GM12878 (cell line): ENCODE data around the gene ITGAV. TPM values are rescaled to one million over a fixed set of nuclear protein-coding genes. Genes with fewer than 3 reads are reported as not detected.

Experiments used
- ATAC-seq: fragments of 200-7000 bp; cut with Tn5 transposase; 3 replicates; pipeline ENCODE4 v1.9.1; 2020; ENCODE audit warnings: mild to moderate bottlenecking, moderate library complexity
- BruUV-seq: library from RNA; stranded (reverse); fragments of 400-500 nt; replicated peaks from 2 replicates; lab custom pipeline; 2021; lab: Mats Ljungman, UMichigan
- CTCF ChIA-PET: fragments of 300-600 bp; sonication (Branson Sonifier 250); formaldehyde crosslinking; extraction: SDS; loops from one replicate; lab custom pipeline; 2021; ENCODE audit warnings: inconsistent platforms; lab: Yijun Ruan, JAX
- POLR2A ChIA-PET: fragments of 350-600 bp; formaldehyde crosslinking; extraction: SDS; loops from one replicate; lab custom pipeline; 2021; ENCODE audit warnings: inconsistent platforms; lab: Charles Lee
- RAD21 ChIA-PET: fragments of 300-600 bp; sonication (Branson Sonifier 250); formaldehyde crosslinking; loops from one replicate; lab custom pipeline; 2023; ENCODE audit warnings: antibody characterized with exemption; ENCODE audit not compliant: unreplicated experiment; lab: Charles Lee
- SMC1A ChIA-PET: fragments of 300-600 bp; sonication (Branson Sonifier 250); formaldehyde crosslinking; loops from one replicate; lab custom pipeline; 2023; ENCODE audit not compliant: unreplicated experiment, uncharacterized antibody; lab: Charles Lee
- DNase-seq: peaks from one replicate; pipeline ENCODE4 v3.0.0-alpha.2; 2011; ENCODE audit warnings: low read depth, low spot score
- FAIRE-seq: peaks from 3 replicates; lab custom pipeline; 2011; peaks lifted over from hg19 to GRCh38; lab: Jason Lieb, UNC
- H2AFZ ChIP-seq: 2 replicates; pipeline ENCODE4 v1.6.0; 2011; ENCODE audit warnings: low read depth, low read length, control low read depth; ENCODE audit not compliant: control insufficient read depth
- H3K27ac ChIP-seq: 2 replicates; pipeline ENCODE4 v1.5.1; 2011; ENCODE audit warnings: control low read depth; ENCODE audit not compliant: control insufficient read depth, insufficient read depth
- H3K27me3 ChIP-seq, 2 experiments: replicated peaks in 1 of 2; 2 replicates each; pipeline versions ENCODE4 v1.6.0 to v1.6.1; 2011; ENCODE audit warnings: low read length in 1 of 2; ENCODE audit not compliant: control insufficient read depth in 2 of 2, insufficient read depth in 2 of 2
- H3K36me3 ChIP-seq, 2 experiments: 2 replicates each; pipeline ENCODE4 v1.5.1; 2011; ENCODE audit warnings: low read length in 1 of 2; ENCODE audit not compliant: control insufficient read depth in 2 of 2, insufficient read depth in 2 of 2
- H3K4me1 ChIP-seq: 2 replicates; pipeline ENCODE4 v1.6.1; 2011; ENCODE audit warnings: mild to moderate bottlenecking, low read length, moderate library complexity, mixed read lengths; ENCODE audit not compliant: control insufficient read depth, insufficient read depth
- H3K4me2 ChIP-seq: 2 replicates; pipeline ENCODE4 v1.6.0; 2011; ENCODE audit warnings: control low read depth; ENCODE audit not compliant: control insufficient read depth, insufficient read depth
- H3K4me3 ChIP-seq: fragments of 200-600 bp; sonication (generic); 2 replicates; pipeline ENCODE4 v1.5.1; 2016
- H3K79me2 ChIP-seq: 2 replicates; pipeline ENCODE4 v1.6.0; 2011; ENCODE audit warnings: low read length; ENCODE audit not compliant: control insufficient read depth, insufficient read depth
- H3K9ac ChIP-seq: 2 replicates; pipeline ENCODE4 v1.8.0; 2011; ENCODE audit warnings: low read length, control low read depth, mixed read lengths; ENCODE audit not compliant: control insufficient read depth, insufficient read depth
- H3K9me3 ChIP-seq: replicated peaks from 3 replicates; pipeline ENCODE4 v1.5.1; 2011; ENCODE audit warnings: mild to moderate bottlenecking, low read length; ENCODE audit not compliant: control insufficient read depth, insufficient read depth
- H4K20me1 ChIP-seq: 2 replicates; pipeline ENCODE4 v1.6.0; 2011; ENCODE audit not compliant: control insufficient read depth, insufficient read depth
- CBX5 ChIP-seq: sonication (generic); IDR thresholded peaks from 2 replicates; pipeline ENCODE4 v1.6.1; 2016; ENCODE audit warnings: low read depth, moderate library complexity, mild to moderate bottlenecking, inconsistent platforms
- CREB1 ChIP-seq: IDR thresholded peaks from 2 replicates; pipeline ENCODE4 v1.6.1; 2012; ENCODE audit warnings: low read depth, mild to moderate bottlenecking, inconsistent platforms
- JUND ChIP-seq: IDR thresholded peaks from 2 replicates; pipeline ENCODE4 v1.6.1; 2012; ENCODE audit warnings: low read depth, mild to moderate bottlenecking, low read length, improper control_type of control experiment, moderate library complexity
- MLLT1 ChIP-seq: fragments of 450-650 bp; IDR thresholded peaks from 2 replicates; pipeline ENCODE4 v1.6.1; 2016; ENCODE audit warnings: mild to moderate bottlenecking
- MTA3 ChIP-seq: IDR thresholded peaks from 2 replicates; pipeline ENCODE4 v1.6.1; 2012; ENCODE audit warnings: low read length, inconsistent platforms, borderline replicate concordance
- POU2F2 ChIP-seq: IDR thresholded peaks from 3 replicates; pipeline ENCODE4 v1.6.1; 2011; ENCODE audit warnings: low read depth, mild to moderate bottlenecking, low read length, borderline replicate concordance
- TARDBP ChIP-seq: IDR thresholded peaks from 2 replicates; pipeline ENCODE4 v1.6.1; 2016; ENCODE audit warnings: borderline replicate concordance
- ZNF622 ChIP-seq: fragments of 450-650 bp; IDR thresholded peaks from 2 replicates; pipeline ENCODE4 v1.6.1; 2017; ENCODE audit warnings: mild to moderate bottlenecking, inconsistent platforms
- ZSCAN29 ChIP-seq: fragments of 450-650 bp; IDR thresholded peaks from 2 replicates; pipeline ENCODE4 v1.6.1; 2017; ENCODE audit warnings: mild to moderate bottlenecking, moderate library complexity
- WGBS: methylation state at CpG from one replicate; pipeline ENCODE4 v1.1.6; 2016; ENCODE audit warnings: low lambda C conversion rate; ENCODE audit not compliant: insufficient replicate concordance, insufficient coverage; ENCODE audit errors: missing lambda C conversion rate; 5-methylcytosine and 5-hydroxymethylcytosine counted together
- in situ Hi-C: fragments of 300-500 bp; cut with MboI; formaldehyde crosslinking; loops from 9 replicates; pipeline ENCODE4 v1.14.3; 2018; ENCODE audit warnings: mixed read lengths
- intact Hi-C: fragments of 100-400 bp; cut with micrococcal nuclease; formaldehyde crosslinking; loops from one replicate; pipeline ENCODE4 v1.14.2; 2022; ENCODE audit not compliant: unreplicated experiment
- polyA plus RNA-seq, 11 experiments: library from polyadenylated mRNA; depleted of rRNA in 4 of 11; unstranded in 6 of 11; stranded (reverse) in 5 of 11; fragments of >200 nt; fragmentation: Nextera tagmentation in 4 of 11; fragmentation: Illumina TruSeq in 1 of 11; extraction: Ambion mirVana in 4 of 11; extraction: Trizol in 1 of 11; gene quantifications; 1 replicate in 1 of 11; 2 replicates in 10 of 11; pipeline versions ENCODE4 v1.2.1 to v1.2.3, GENCODE V29; 2011 to 2016; ENCODE audit warnings: inconsistent platforms in 2 of 11, missing spikeins in 2 of 11, low read depth in 1 of 11
- total RNA-seq, 4 experiments: library from RNA; depleted of rRNA in 3 of 4; stranded (reverse); fragments of >200 nt in 3 of 4; fragmentation: Illumina TruSeq in 1 of 4; extraction: Trizol in 1 of 4; gene quantifications; 2 replicates each; pipeline versions ENCODE4 v1.2.1 to v1.2.3, GENCODE V29; 2013 to 2021

Gene ITGAV
- total and polyA plus RNA-seq, 10 of the 15 experiments (the other 5 are each of a cell fraction or from before 2014, with no cell fraction given): 2.1 to 10.8 (median 6.1) TPM

- in situ Hi-C loops (no loop called here), intact Hi-C loops (no loop called here)
- Histone ChIP-seq H3K27me3 (no peaks in the 10 kb centered on the region), H3K4me3 (no peak overlapping the region), H3K79me2 (no peaks in the 10 kb centered on the region), H3K4me2 (no peak overlapping the region), H3K27ac (no peak overlapping the region), H3K9me3 (no peaks in the 10 kb centered on the region), H2AFZ (no peak overlapping the region), H3K4me1 (no peaks in the 10 kb centered on the region), H3K36me3 (no peaks in the 10 kb centered on the region), H4K20me1 (no peaks in the 10 kb centered on the region), H3K9ac (no peak overlapping the region)
- CTCF ChIA-PET: interaction anchor here (0.6 to 0.9 kb wide), 2 partner anchors 37 to 181 kb away, joined by 3 to 5 read pairs; no protein-coding TSS in a partner anchor
- no peak for FAIRE-seq
- no peak for ATAC-seq
- SMC1A ChIA-PET: interaction anchor here (1.2 kb wide), 1 partner anchor 37 kb away, joined by 3 read pairs; no protein-coding TSS in a partner anchor
- POLR2A ChIA-PET: no interaction called here
- WGBS: 50% methylated on average over 4 of the region's 4 CpGs
- DNase-seq: no peak
- TF ChIP-seq MTA3 (no peak), CBX5 (no peak), ZSCAN29 (no peak), POU2F2 (no peak)
- BruUV-seq: no TSS peak
- RAD21 ChIA-PET: no interaction called here
These were observed 48.9 kb upstream of the ITGAV start for GRCh38 chr2:186540941-186541340.

- ATAC-seq (no peak), FAIRE-seq (no peak), DNase-seq (no peak)
- Histone ChIP-seq H3K36me3 (no peaks in the 10 kb centered on the region), H3K27ac (no peak overlapping the region), H3K9ac (no peak overlapping the region), H2AFZ (no peak overlapping the region), H3K9me3 (no peaks in the 10 kb centered on the region), H3K79me2 (no peaks in the 10 kb centered on the region), H3K4me2 (no peak overlapping the region), H3K27me3 (no peaks in the 10 kb centered on the region), H3K4me1 (no peaks in the 10 kb centered on the region), H3K4me3 (no peak overlapping the region), H4K20me1 (no peaks in the 10 kb centered on the region)
- POLR2A ChIA-PET: no interaction called here
- in situ Hi-C loops: no loop called here
- TF ChIP-seq CREB1 (no peak), MLLT1 (no peak), ZNF622 (no peak), TARDBP (no peak), JUND (no peak)
- intact Hi-C loops: no loop called here
- CTCF ChIA-PET: interaction anchor here (0.9 kb wide), 1 partner anchor 38 kb away, joined by 3 read pairs; no protein-coding TSS in a partner anchor
- SMC1A ChIA-PET: no interaction called here
- no TSS peak for BruUV-seq
- RAD21 ChIA-PET: no interaction called here
- WGBS: 94% methylated on average over 4 of the region's 4 CpGs
These were observed 47.9 kb upstream of the ITGAV start for GRCh38 chr2:186542002-186542401.
